Amniotic stem cell (primary cell): ENCODE measurements around the gene ZWILCH.
A peak's percentile ranks its signal among the peaks of the same experiment; 100 is the strongest.

Source experiments
- DNase-seq: peaks from one replicate; lab custom pipeline; 2025; lab: John Stamatoyannopoulos, UW

ZWILCH gene

GRCh38 chr15:66555685-66556084 lies 50.6 kb downstream of the ZWILCH start:
- DNase-seq, result no peak

- no peak for DNase-seq
These were observed 53.1 kb downstream of the ZWILCH start for GRCh38 chr15:66558271-66558670.

GRCh38 chr15:66560856-66561525 lies 55.9 kb downstream of the ZWILCH start:
- no peak for DNase-seq

GRCh38 chr15:66563126-66563525 lies 58.0 kb downstream of the ZWILCH start:
- DNase-seq, result no peak

GRCh38 chr15:66563566-66564110 lies 58.5 kb downstream of the ZWILCH start:
- DNase-seq, result no peak

GRCh38 chr15:66564136-66565041 lies 59.3 kb downstream of the ZWILCH start:
- no peak for DNase-seq

GRCh38 chr15:66565141-66565641 lies 60.1 kb downstream of the ZWILCH start:
- DNase-seq, result no peak

- no peak for DNase-seq
These were observed 60.6 kb downstream of the ZWILCH start, which contains the start of gene LCTL for GRCh38 chr15:66565741-66566144. Gene LCTL, minus strand, starts transcription at chr15:66565998. Its CDS starts 633 bp downstream, at chr15:66565365.

GRCh38 chr15:66566963-66567531 lies 61.9 kb downstream of the ZWILCH start:
- DNase-seq, result peak; percentile 51

GRCh38 chr15:66567897-66568296 lies 62.8 kb downstream of the ZWILCH start:
- DNase-seq, result no peak

- DNase-seq, result no peak
These were observed 64.5 kb downstream of the ZWILCH start for GRCh38 chr15:66569461-66570137.

- no peak for DNase-seq
These were observed 65.2 kb downstream of the ZWILCH start for GRCh38 chr15:66570327-66570726.

- no peak for DNase-seq
These were observed 65.8 kb downstream of the ZWILCH start for GRCh38 chr15:66570842-66571478.

- no peak for DNase-seq
These were observed 67.0 kb downstream of the ZWILCH start for GRCh38 chr15:66572146-66572545.

- DNase-seq, result no peak
These were observed 68.2 kb downstream of the ZWILCH start for GRCh38 chr15:66573348-66573718.

- DNase-seq, result no peak
These were observed 68.8 kb downstream of the ZWILCH start for GRCh38 chr15:66573719-66574595.

- no peak for DNase-seq
These were observed 69.4 kb downstream of the ZWILCH start for GRCh38 chr15:66574596-66574950.

- DNase-seq, result no peak
These were observed 73.3 kb downstream of the ZWILCH start for GRCh38 chr15:66578286-66578875.

- no peak for DNase-seq
These were observed 75.5 kb downstream of the ZWILCH start for GRCh38 chr15:66580643-66581042.

GRCh38 chr15:66581972-66582537 lies 76.9 kb downstream of the ZWILCH start:
- DNase-seq, result no peak
